ENCODE results near the gene PRR12.

Gene PRR12

DNA sequence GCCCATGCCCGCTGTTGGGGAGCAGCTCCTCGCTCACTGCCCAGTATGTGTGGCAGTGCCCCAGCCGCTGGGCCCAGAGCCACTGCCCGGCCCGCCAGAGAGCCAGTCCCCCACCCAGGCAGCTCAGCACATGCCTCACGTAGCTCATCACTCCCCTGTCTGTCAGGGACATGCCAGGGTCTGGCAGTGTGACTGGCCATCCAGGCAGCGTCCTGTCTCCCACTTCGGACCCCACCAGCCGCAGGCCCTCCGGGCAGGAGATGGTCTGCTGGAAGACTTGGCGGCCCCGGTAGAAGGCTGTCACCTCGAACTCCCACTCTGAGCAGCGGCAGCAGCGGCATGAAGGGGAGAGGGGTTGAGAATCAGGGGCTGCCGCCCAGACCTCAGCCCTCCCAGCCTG lies 71.0 kb downstream of the PRR12 start:
- H3K36me3 ChIP-seq (ENCODE audit: insufficient read depth, low read length), result peaks cover 64% of the 10 kb centered on the region
- H3K9ac ChIP-seq (ENCODE audit: low read depth, low read length), result no peak overlapping the region
- H3K79me2 ChIP-seq (ENCODE audit: insufficient read depth, low read length), result peaks cover 47% of the 10 kb centered on the region
- no peak overlapping the region for H2AFZ ChIP-seq (ENCODE audit: low read depth, low read length)
- DNase-seq (no peak), ATAC-seq (ENCODE audit: insufficient read depth, low read depth) (no peak)
- peaks cover 27% of the 10 kb centered on the region for H3K4me1 ChIP-seq (ENCODE audit: insufficient read depth, low read length)
- no peak overlapping the region for H3K27ac ChIP-seq (ENCODE audit: low read length)
- H4K20me1 ChIP-seq (ENCODE audit: insufficient read depth, low read length), result peaks cover 46% of the 10 kb centered on the region
- no peak overlapping the region for H3K4me3 ChIP-seq (ENCODE audit: low read depth in 1 of 2, low read length in 2 of 2)
- TF ChIP-seq EZH2 (IDR thresholded peaks at IDR 0.05; ENCODE audit: borderline replicate concordance, low read depth, low read length, severe bottlenecking) (no peak), CTCF (IDR thresholded peaks at IDR 0.05; ENCODE audit: borderline replicate concordance, extremely low read depth, low read length, poor library complexity, severe bottlenecking) (no peak)
- no peaks in the 10 kb centered on the region for H3K9me3 ChIP-seq (ENCODE audit: insufficient read depth, low read length, severe bottlenecking)
- no peaks in the 10 kb centered on the region for H3K27me3 ChIP-seq (ENCODE audit: insufficient read depth, low read length, poor library complexity)
- H3K4me2 ChIP-seq (ENCODE audit: insufficient read depth, low read length), result no peak overlapping the region

DNA sequence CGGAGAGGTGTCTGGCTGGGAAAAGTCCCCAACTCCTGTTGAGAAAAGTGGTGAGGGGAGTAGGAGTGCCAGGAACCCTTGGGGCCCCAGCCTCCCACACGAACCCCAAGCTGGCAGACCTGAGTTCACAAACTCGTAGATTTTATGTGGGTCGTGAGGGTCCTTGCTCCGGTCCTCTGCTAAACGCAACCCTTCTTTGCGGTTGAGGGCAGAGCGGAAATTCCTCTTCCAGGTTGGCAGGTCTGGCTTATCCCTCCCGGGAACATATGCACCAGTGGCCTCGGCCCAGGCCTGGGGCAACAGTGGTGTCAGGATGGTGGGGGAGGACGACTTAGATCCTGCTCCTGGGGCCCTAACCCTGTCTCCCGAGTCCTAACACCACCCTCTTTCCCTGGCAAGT lies 72.2 kb downstream of the PRR12 start:
- Histone ChIP-seq H3K9ac (ENCODE audit: low read depth, low read length) (peak overlapping the region; percentile 72), H2AFZ (ENCODE audit: low read depth, low read length) (no peak overlapping the region), H3K79me2 (ENCODE audit: insufficient read depth, low read length) (peaks cover 56% of the 10 kb centered on the region), H4K20me1 (ENCODE audit: insufficient read depth, low read length) (peaks cover 46% of the 10 kb centered on the region), H3K36me3 (ENCODE audit: insufficient read depth, low read length) (peaks cover 59% of the 10 kb centered on the region), H3K27ac (ENCODE audit: low read length) (no peak overlapping the region; the same call in 1 of the 2 replicates), H3K4me3 (ENCODE audit: low read depth in 1 of 2, low read length in 2 of 2) (peak overlapping the region in 1 of 2 experiments; percentile 81; a peak in 2 of 4 replicates), H3K27me3 (ENCODE audit: insufficient read depth, low read length, poor library complexity) (no peaks in the 10 kb centered on the region), H3K9me3 (ENCODE audit: insufficient read depth, low read length, severe bottlenecking) (no peaks in the 10 kb centered on the region), H3K4me2 (ENCODE audit: insufficient read depth, low read length) (peak overlapping the region; percentile 94), H3K4me1 (ENCODE audit: insufficient read depth, low read length) (peaks cover 36% of the 10 kb centered on the region)
- no peak for ATAC-seq (ENCODE audit: insufficient read depth, low read depth)
- no peak for TF ChIP-seq EZH2 (IDR thresholded peaks at IDR 0.05; ENCODE audit: borderline replicate concordance, low read depth, low read length, severe bottlenecking)
- no peak for TF ChIP-seq CTCF (IDR thresholded peaks at IDR 0.05; ENCODE audit: borderline replicate concordance, extremely low read depth, low read length, poor library complexity, severe bottlenecking)
- DNase-seq, result no peak

GRCh38 chr19:49664171-49665035 lies 73.4 kb downstream of the PRR12 start:
- Histone ChIP-seq H3K27me3 (ENCODE audit: insufficient read depth, low read length, poor library complexity) (no peaks in the 10 kb centered on the region), H3K4me3 (ENCODE audit: low read depth in 1 of 2, low read length in 2 of 2) (peak overlapping the region; percentile 53 to 81), H3K9me3 (ENCODE audit: insufficient read depth, low read length, severe bottlenecking) (no peaks in the 10 kb centered on the region), H3K27ac (ENCODE audit: low read length) (peak overlapping the region; percentile 76), H3K36me3 (ENCODE audit: insufficient read depth, low read length) (peaks cover 53% of the 10 kb centered on the region), H3K4me2 (ENCODE audit: insufficient read depth, low read length) (peak overlapping the region; percentile 94), H4K20me1 (ENCODE audit: insufficient read depth, low read length) (peaks cover 36% of the 10 kb centered on the region), H3K79me2 (ENCODE audit: insufficient read depth, low read length) (peaks cover 56% of the 10 kb centered on the region), H3K9ac (ENCODE audit: low read depth, low read length) (peak overlapping the region; percentile 72), H3K4me1 (ENCODE audit: insufficient read depth, low read length) (peaks cover 36% of the 10 kb centered on the region), H2AFZ (ENCODE audit: low read depth, low read length) (peak overlapping the region; percentile 72)
- DNase-seq (peak; percentile 91), ATAC-seq (ENCODE audit: insufficient read depth, low read depth) (peak; percentile 70)
- TF ChIP-seq EZH2 (IDR thresholded peaks at IDR 0.05; ENCODE audit: borderline replicate concordance, low read depth, low read length, severe bottlenecking), result no peak
- peak; percentile 23 for TF ChIP-seq CTCF (IDR thresholded peaks at IDR 0.05; ENCODE audit: borderline replicate concordance, extremely low read depth, low read length, poor library complexity, severe bottlenecking)
